Stimulated activated naive CD4-positive, alpha-beta T cell treated with Interleukin-2 at 50 U/mL for 16 hours (primary cell): Measurements from ENCODE around the gene LPIN3.

Source experiments
- DNase-seq: peaks from one replicate; lab custom pipeline; 2025; lab: John Stamatoyannopoulos, UW

The LPIN3 gene

GRCh38 chr20:41350408-41350962, 9.9 kb downstream of the LPIN3 start:
- no peak for DNase-seq

- DNase-seq: no peak
Observed at GRCh38 chr20:41352106-41352505, 11.5 kb downstream of the LPIN3 start.

GRCh38 chr20:41352666-41353065, 12.0 kb downstream of the LPIN3 start:
- DNase-seq: no peak

GRCh38 chr20:41353530-41353929, 12.9 kb downstream of the LPIN3 start:
- DNase-seq: no peak

GRCh38 chr20:41355192-41355591, 14.6 kb downstream of the LPIN3 start:
- no peak for DNase-seq

GRCh38 chr20:41355598-41356203, 15.1 kb downstream of the LPIN3 start:
- no peak for DNase-seq

GRCh38 chr20:41356951-41357350, 16.3 kb downstream of the LPIN3 start:
- DNase-seq: no peak

- no peak for DNase-seq
Observed at GRCh38 chr20:41357424-41358163, 17.0 kb downstream of the LPIN3 start.

GRCh38 chr20:41358230-41358629, 17.6 kb downstream of the LPIN3 start:
- no peak for DNase-seq

- DNase-seq: no peak
Observed at GRCh38 chr20:41358717-41359116, 18.1 kb downstream of the LPIN3 start.

GRCh38 chr20:41359541-41360011, 19.0 kb downstream of the LPIN3 start:
- DNase-seq: no peak

GRCh38 chr20:41360831-41361756, 20.5 kb downstream of the LPIN3 start:
- no peak for DNase-seq

- no peak for DNase-seq
Observed at GRCh38 chr20:41361757-41362747, 21.4 kb downstream of the LPIN3 start.

- no peak for DNase-seq
Observed at GRCh38 chr20:41362748-41363140, 22.1 kb downstream of the LPIN3 start.

- DNase-seq: no peak
Observed at GRCh38 chr20:41363601-41364000, 23.0 kb downstream of the LPIN3 start.

GRCh38 chr20:41364236-41364855, 23.7 kb downstream of the LPIN3 start:
- no peak for DNase-seq

- DNase-seq: no peak
Observed at GRCh38 chr20:41364967-41365765, 24.5 kb downstream of the LPIN3 start.

GRCh38 chr20:41365777-41366545, 25.3 kb downstream of the LPIN3 start:
- no peak for DNase-seq
